Endodermal cell (in vitro differentiated cells): ENCODE results near the gene GALNT9. TPM values are rescaled to one million over a fixed set of nuclear protein-coding genes. Genes with fewer than 3 reads are reported as not detected.

Experiments
- DNase-seq: peaks from one replicate; pipeline ENCODE4 v3.0.0-alpha.2; 2017
- H3K27ac ChIP-seq: 2 replicates; pipeline ENCODE4 v1.5.1; 2013; ENCODE audit warnings: mild to moderate bottlenecking, low read depth, low read length, moderate library complexity
- H3K27me3 ChIP-seq: 2 replicates; pipeline ENCODE4 v1.6.1; 2013; ENCODE audit warnings: mild to moderate bottlenecking, low read length, moderate library complexity; ENCODE audit not compliant: insufficient read depth, control insufficient read depth, poor library complexity, severe bottlenecking
- H3K36me3 ChIP-seq: 2 replicates; pipeline ENCODE4 v1.7.0; 2013; ENCODE audit warnings: mild to moderate bottlenecking, low read length, moderate library complexity; ENCODE audit not compliant: control insufficient read depth, insufficient read depth
- H3K4me1 ChIP-seq: one replicate; pipeline ENCODE4 v1.7.0; 2013; ENCODE audit warnings: low read length; ENCODE audit not compliant: control insufficient read depth, insufficient read depth
- H3K4me3 ChIP-seq: 2 replicates; pipeline ENCODE4 v1.5.1; 2013; ENCODE audit warnings: mild to moderate bottlenecking, low read length, moderate library complexity
- H3K9ac ChIP-seq: 2 replicates; pipeline ENCODE4 v1.6.1; 2013; ENCODE audit warnings: mild to moderate bottlenecking, low read length, moderate library complexity; ENCODE audit not compliant: poor library complexity, severe bottlenecking; ENCODE audit errors: extremely low read depth
- H3K9me3 ChIP-seq: 2 replicates; pipeline ENCODE4 v1.6.1; 2013; ENCODE audit warnings: mild to moderate bottlenecking, low read length, moderate library complexity; ENCODE audit not compliant: control insufficient read depth
- H3K27ac Mint-ChIP-seq: 2 replicates; pipeline ENCODE4 v1.8.0; 2020; ENCODE audit warnings: mixed read lengths
- H3K27me3 Mint-ChIP-seq: 2 replicates; pipeline ENCODE4 v1.8.0; 2021; ENCODE audit warnings: mild to moderate bottlenecking, mixed read lengths; ENCODE audit not compliant: insufficient read depth
- H3K36me3 Mint-ChIP-seq: 2 replicates; pipeline ENCODE4 v1.8.0; 2020; ENCODE audit warnings: low read depth, mixed read lengths
- H3K4me1 Mint-ChIP-seq: 2 replicates; pipeline ENCODE4 v1.8.0; 2020; ENCODE audit warnings: mixed read lengths
- H3K4me3 Mint-ChIP-seq: 2 replicates; pipeline ENCODE4 v1.8.0; 2020; ENCODE audit warnings: mild to moderate bottlenecking, moderate library complexity, mixed read lengths
- H3K9me3 Mint-ChIP-seq: 2 replicates; pipeline ENCODE4 v1.8.0; 2020; ENCODE audit warnings: mild to moderate bottlenecking, mixed read lengths
- WGBS, 2 experiments: methylation state at CpG; one replicate each; pipeline versions ENCODE4 v1.1.5 to v1.1.7; 2013; ENCODE audit warnings: missing lambda C conversion rate in 2 of 2, mixed read lengths in 1 of 2; ENCODE audit not compliant: insufficient coverage in 1 of 2, insufficient read length in 1 of 2; 5-methylcytosine and 5-hydroxymethylcytosine counted together
- total RNA-seq, 2 donors: library from RNA; stranded (reverse); fragmentation: NEBNext Ultra II Directional in 1 of 2; extraction: Animal tissue kit (Norgen Biotek cat#: 25700) in 1 of 2; gene quantifications; 2 replicates in 1 of 2; 3 replicates in 1 of 2; pipeline ENCODE4 v1.2.1, GENCODE V29; 2021
- TF ChIP-seq, protein P1 (sequence below): fragments of 200-600 bp; sonication (generic); conservative IDR thresholded peaks from 2 replicates; pipeline ENCODE4 v1.5.0; 2021; ENCODE audit warnings: antibody characterized with exemption, mild to moderate bottlenecking

The GALNT9 gene
- total RNA-seq, 2 donors from 2014 or later = 0.13 TPM; not detected in 1

DNA sequence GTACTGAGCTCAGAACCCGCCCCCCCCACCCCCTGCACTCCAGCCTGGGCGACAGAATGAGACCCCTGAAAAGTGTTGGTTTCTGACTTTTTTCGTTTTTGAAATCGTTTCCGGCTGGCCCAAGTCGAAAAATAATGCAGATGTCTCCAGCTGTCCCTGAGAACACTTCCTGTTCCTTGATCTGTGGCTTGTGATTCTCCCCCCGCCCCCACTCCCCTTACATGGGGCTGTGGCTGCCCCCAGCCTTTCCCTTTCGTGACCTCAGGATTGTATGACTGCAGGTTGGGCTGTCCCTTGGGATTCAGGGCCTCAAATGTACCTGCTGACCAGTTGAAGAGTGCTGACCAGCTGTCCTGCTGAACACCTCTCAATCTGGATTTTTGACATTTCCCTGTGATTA, 151.1 kb downstream of the GALNT9 start:
- Histone ChIP-seq H3K27ac (no peak overlapping the region), H3K27me3 (no peaks in the 10 kb centered on the region), H3K36me3 (no peaks in the 10 kb centered on the region), H3K4me3 (no peak overlapping the region), H3K9me3 (no peaks in the 10 kb centered on the region), H3K4me1 (no peaks in the 10 kb centered on the region), H3K9ac (no peak overlapping the region)
- TF ChIP-seq, protein P1, sequence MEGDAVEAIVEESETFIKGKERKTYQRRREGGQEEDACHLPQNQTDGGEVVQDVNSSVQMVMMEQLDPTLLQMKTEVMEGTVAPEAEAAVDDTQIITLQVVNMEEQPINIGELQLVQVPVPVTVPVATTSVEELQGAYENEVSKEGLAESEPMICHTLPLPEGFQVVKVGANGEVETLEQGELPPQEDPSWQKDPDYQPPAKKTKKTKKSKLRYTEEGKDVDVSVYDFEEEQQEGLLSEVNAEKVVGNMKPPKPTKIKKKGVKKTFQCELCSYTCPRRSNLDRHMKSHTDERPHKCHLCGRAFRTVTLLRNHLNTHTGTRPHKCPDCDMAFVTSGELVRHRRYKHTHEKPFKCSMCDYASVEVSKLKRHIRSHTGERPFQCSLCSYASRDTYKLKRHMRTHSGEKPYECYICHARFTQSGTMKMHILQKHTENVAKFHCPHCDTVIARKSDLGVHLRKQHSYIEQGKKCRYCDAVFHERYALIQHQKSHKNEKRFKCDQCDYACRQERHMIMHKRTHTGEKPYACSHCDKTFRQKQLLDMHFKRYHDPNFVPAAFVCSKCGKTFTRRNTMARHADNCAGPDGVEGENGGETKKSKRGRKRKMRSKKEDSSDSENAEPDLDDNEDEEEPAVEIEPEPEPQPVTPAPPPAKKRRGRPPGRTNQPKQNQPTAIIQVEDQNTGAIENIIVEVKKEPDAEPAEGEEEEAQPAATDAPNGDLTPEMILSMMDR = no peak
- 53 to 78% methylated on average over 7 to 8 of the region's 8 CpGs for WGBS, 2 experiments
- H3K4me3 Mint-ChIP-seq = no peak overlapping the region
- H3K36me3 Mint-ChIP-seq = no peaks in the 10 kb centered on the region
- H3K27me3 Mint-ChIP-seq = peaks cover 51% of the 10 kb centered on the region
- no peak for DNase-seq
- H3K9me3 Mint-ChIP-seq = peaks cover 3% of the 10 kb centered on the region
- H3K4me1 Mint-ChIP-seq = peaks cover 5% of the 10 kb centered on the region
- H3K27ac Mint-ChIP-seq = no peak overlapping the region

DNA sequence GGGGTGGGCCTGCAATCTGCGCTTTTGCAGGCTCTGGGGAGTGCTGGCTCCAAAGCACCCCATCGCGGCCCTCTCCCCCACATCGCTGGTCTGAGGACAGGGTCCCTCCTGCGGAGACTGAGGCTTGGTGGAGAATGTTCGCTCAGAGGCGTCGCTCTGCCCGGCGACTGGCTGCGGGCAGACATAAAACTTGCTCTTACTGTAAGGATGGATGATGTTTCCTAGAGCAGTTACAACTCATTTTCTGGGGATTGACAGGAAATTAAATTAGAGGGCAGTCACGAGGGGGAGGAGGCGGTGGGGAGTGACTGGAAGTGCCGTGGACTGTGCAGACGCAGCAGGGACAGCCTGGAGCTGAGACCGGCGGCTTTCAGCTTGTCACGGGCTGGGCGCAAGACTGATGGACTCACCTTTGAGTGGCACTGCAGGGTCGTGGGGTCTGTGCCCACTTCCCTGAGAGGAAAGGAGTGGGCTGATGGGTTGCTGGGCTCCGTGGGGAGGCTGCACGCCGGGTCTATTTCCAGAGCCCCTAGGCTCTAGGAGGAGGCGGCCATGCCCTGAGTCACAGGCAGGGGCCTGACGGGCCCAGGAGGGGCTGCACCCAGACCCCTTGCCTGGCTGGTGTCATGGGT, 152.4 kb downstream of the GALNT9 start:
- Histone ChIP-seq H3K9me3 (no peaks in the 10 kb centered on the region), H3K27me3 (no peaks in the 10 kb centered on the region), H3K4me1 (no peaks in the 10 kb centered on the region), H3K9ac (no peak overlapping the region), H3K27ac (no peak overlapping the region), H3K36me3 (no peaks in the 10 kb centered on the region), H3K4me3 (no peak overlapping the region)
- peaks cover 5% of the 10 kb centered on the region for H3K4me1 Mint-ChIP-seq
- no peaks in the 10 kb centered on the region for H3K9me3 Mint-ChIP-seq
- WGBS, 2 experiments = 82 to 85% methylated on average over 24 to 25 of the region's 25 CpGs
- TF ChIP-seq, protein P1 = no peak
- no peak overlapping the region for H3K4me3 Mint-ChIP-seq
- H3K36me3 Mint-ChIP-seq = no peaks in the 10 kb centered on the region
- no peak overlapping the region for H3K27ac Mint-ChIP-seq
- no peak for DNase-seq
- H3K27me3 Mint-ChIP-seq = peaks cover 47% of the 10 kb centered on the region

DNA sequence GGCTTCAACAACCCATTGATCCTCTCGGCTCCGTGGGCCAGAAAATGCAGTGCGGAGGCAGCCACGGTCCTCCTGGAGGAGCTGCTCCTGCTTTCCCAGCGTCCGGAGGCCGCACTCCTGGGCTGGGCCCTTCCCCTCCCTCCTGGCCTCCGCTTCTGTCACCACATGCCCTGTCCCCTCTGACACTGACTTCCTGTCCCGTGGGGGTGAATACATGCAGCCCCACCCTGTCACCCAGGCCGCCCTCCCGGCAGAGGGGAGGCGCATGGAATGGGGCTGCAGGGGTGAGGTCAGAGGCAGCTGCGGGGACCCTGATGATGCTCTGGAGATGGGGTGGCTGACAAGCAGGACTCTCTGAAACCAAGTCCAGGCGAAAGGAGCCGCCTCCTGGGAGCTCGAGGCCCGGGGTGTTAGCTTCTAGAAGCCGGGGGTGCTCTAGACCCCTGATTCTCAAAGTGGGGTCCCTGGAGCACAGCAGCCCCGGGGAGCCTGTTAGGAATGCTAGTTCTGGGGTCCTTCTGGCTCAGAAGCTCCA, 152.9 kb downstream of the GALNT9 start:
- H3K9ac ChIP-seq = no peak overlapping the region
- H3K27ac ChIP-seq = no peak overlapping the region
- Mint-ChIP-seq H3K4me1 (peaks cover 5% of the 10 kb centered on the region), H3K36me3 (no peaks in the 10 kb centered on the region), H3K4me3 (no peak overlapping the region), H3K27ac (no peak overlapping the region), H3K27me3 (peaks cover 44% of the 10 kb centered on the region), H3K9me3 (no peaks in the 10 kb centered on the region)
- no peaks in the 10 kb centered on the region for H3K36me3 ChIP-seq
- no peaks in the 10 kb centered on the region for H3K27me3 ChIP-seq
- no peaks in the 10 kb centered on the region for H3K9me3 ChIP-seq
- no peaks in the 10 kb centered on the region for H3K4me1 ChIP-seq
- WGBS, 2 experiments = 89 to 95% methylated on average over 13 to 19 of the region's 19 CpGs
- H3K4me3 ChIP-seq = no peak overlapping the region
- TF ChIP-seq, protein P1 = no peak
- no peak for DNase-seq
